Subcutaneous adipose tissue (tissue), 4 donors: ENCODE results near the gene MRPL4. TPM values are rescaled to one million over a fixed set of nuclear protein-coding genes. Genes with fewer than 3 reads are reported as not detected.

Experiments
- CTCF ChIP-seq: fragments of 450-650 bp; IDR thresholded peaks from one replicate; pipeline ENCODE4 v1.5.1; 2016; ENCODE audit warnings: low read depth, mild to moderate bottlenecking, control low read depth, antibody characterized with exemption, moderate library complexity
- total RNA-seq, 4 donors: library from RNA; depleted of rRNA; stranded (reverse); fragments of >200 nt; gene quantifications; one replicate each; pipeline ENCODE4 v1.1.0, GENCODE V29; 2016

Gene MRPL4
- total RNA-seq, 4 donors from 2014 or later = 30.6 to 60.8 (median 31.0) TPM

DNA sequence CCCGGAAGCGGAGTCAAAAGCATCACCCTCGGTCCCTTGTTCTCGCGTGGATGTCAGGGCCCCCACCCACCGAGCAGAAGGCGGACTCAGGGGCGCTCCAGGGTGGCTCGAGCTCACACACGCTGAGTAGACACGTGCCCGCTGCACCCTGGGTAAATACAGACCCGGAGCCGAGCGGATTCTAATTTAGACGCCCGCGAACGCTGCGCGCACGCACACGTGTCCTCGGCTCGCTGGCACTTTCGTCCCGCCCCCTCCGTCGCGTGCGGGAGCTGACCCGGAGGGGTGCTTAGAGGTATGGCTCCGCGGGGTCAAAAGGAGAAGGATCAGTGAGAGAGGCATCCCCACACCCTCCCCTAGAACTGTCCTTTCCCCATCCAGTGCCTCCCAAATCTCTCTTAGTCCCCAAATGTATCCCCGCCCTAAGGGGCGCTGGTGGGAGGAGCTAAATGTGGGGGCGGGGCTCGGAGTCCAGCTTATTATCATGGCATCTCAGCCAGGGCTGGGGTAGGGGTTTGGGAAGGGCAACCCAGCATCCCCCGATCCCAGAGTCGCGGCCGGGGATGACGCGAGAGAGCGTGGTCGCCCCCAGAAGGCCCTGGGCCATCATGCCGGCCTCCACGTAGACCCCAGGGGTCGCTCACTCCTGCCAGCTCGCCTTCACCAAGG lies 37.3 kb downstream of the MRPL4 start:
- TF ChIP-seq CTCF = no peak

GRCh38 chr19:10289836-10290356 lies 37.9 kb downstream of the MRPL4 start, which contains the start of gene ICAM5:
Gene ICAM5 (plus strand): TSS chr19:10289952. CDS start chr19:10290044, 92 bp downstream.
- TF ChIP-seq CTCF = no peak

GRCh38 chr19:10290357-10290875 lies 38.4 kb downstream of the MRPL4 start:
- no peak for TF ChIP-seq CTCF

DNA sequence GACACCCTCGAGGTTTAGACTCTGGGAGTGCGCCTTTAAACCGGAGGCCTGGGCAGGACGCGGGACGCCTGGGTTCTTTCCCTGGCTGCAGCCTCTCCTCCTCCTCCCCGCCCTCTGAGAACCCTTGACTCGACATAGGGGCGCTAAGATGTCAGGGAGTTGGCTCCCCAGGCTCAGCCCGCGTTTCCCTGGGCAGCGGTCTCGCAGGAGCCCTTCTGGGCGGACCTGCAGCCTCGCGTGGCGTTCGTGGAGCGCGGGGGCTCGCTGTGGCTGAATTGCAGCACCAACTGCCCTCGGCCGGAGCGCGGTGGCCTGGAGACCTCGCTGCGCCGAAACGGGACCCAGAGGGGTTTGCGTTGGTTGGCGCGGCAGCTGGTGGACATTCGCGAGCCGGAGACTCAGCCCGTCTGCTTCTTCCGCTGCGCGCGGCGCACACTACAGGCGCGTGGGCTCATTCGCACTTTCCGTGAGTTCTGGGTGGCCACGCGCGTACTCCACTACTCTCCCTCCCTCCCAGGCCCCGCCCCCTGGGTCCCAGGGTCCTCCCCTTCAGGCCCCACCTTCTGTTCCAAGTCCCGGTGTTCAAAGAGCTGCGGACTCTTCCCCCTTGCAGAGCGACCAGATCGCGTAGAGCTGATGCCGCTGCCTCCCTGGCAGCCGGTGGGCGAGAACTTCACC lies 39.0 kb downstream of the MRPL4 start:
- TF ChIP-seq CTCF = no peak

- no peak for TF ChIP-seq CTCF
Measured at GRCh38 chr19:10291554-10292205, 39.7 kb downstream of the MRPL4 start.

- TF ChIP-seq CTCF = no peak
Measured at GRCh38 chr19:10292206-10292788, 40.3 kb downstream of the MRPL4 start.
